Inferior parietal cortex (tissue), 1 donor: Measurements from ENCODE around the gene TEC.
A peak's percentile ranks its signal among the peaks of the same experiment; 100 is the strongest.
"Not testable (repeated sequence)": the region's sequence is repeated elsewhere in the genome, so short reads cannot be mapped to it uniquely, and the experiment has no call there.

Source experiments
- DNase-seq: peaks from one replicate; pipeline ENCODE4 v3.0.0-alpha.2; 2016; ENCODE audit errors: extremely low spot score

Gene TEC

DNA sequence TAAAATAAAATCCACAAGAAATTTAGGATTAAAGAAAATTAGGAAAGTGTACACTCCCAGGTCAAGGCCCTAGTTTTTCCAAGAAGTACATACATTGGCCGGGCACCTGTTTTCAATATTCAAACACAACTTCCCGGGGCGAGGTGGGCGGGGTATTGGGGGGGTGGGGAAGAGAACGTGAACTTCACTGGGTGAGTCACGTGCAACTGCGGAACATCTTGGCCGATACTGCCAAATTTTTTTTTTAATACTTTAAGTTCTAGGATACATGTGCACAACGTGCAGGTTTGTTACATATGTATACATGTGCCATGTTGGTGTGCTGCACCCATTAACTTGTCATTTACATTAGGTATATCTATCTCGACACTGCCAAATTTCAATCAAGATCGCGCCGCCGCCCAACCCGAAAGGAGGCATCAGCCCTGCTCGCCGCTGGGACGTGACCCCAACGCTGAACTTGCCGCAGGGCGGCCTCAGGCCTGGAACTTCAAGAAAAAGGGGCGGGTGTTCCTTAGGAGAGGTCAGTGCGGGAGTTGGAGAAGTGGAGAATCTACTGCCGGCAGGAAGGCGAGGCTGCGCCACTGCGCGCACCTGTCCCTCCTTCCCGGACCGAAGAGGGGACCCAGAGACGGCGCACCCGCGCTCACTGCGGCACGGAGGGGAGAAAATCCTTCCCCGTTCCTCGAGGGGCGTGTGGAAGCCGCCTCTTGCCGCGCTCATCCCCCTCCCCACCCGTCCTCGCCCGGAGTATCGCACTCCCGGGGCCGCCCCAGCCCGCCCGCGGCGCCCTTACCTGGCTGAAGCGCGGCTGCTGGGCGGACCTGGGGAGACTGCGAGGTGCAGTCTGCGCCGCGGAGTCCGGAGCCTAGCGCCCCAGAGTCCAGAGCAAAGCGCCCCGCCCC is at the start of gene TEC:
Gene TEC, minus strand, starts transcription at position 883 of the 905 bp plus-strand sequence. CDS start 41,224 bp downstream, outside the sequence.
- DNase-seq: no peak

DNA sequence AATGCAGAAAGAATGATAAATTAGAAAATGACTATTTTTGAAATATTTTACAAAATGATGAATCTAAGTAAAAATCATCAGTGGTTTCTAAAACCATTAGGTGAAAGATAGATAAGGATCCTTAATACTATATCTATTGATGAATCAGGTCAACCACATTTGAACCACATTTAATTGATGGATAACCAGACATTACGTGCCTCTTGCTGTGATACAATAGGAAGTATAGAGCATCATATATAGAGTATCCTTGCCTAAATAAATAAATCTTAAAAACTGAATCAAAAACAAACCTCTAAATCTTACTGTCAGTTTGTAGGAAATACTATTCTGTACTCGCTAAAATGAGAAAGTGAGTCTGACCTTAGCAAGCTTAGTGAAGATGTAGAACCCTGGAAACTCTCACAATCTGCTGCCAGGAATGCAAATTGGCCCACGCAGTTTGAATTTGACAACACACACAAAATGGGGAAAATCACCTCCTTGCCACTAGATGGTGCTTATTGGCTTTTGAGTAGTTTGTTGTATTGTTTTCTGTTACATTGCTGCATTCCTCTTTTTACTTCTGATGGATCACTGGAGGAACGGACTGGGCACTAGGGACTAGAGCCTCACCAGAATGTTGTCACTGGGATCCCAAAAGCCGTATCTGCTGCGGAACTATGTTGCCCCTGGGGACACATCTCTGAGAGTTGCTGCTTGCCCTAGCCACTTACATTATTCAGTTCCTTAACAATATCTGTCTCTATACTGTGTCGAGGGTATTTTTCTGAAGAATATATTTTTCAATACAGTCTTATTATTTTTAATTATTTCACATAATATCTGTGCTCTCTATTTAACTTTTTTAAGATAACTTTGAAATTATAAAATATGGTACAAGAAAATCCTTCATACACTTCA is 46.3 kb upstream of the TEC start:
- peak; percentile 36 for DNase-seq

- DNase-seq: not testable (repeated sequence)
These were observed 45.1 kb upstream of the TEC start for GRCh38 chr4:48314746-48315145.

- DNase-seq: no peak
These were observed 42.3 kb upstream of the TEC start for GRCh38 chr4:48311896-48312295.

GRCh38 chr4:48308901-48309300 is 39.3 kb upstream of the TEC start:
- DNase-seq: peak; percentile 16

- no peak for DNase-seq
These were observed 37.9 kb upstream of the TEC start for GRCh38 chr4:48307528-48307927.

DNA sequence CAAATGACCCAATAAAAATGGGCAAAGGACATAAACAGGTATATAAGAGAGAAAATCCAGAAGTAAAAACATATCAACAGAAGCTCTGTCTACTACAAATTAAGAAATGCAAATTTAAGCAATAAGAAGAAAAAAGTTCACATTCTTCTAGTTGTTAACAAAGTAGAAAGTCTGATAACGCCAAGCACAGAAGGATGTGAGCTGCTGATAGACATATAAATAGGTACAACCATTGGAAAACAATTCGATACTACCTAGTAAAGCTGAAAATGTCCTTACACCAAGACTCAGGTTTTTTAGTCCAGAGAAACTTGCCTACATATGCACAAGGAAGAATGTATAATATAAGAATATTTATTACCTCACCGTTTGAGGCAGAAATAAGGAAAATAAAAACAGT is 35.9 kb upstream of the TEC start:
- DNase-seq: no peak

DNA sequence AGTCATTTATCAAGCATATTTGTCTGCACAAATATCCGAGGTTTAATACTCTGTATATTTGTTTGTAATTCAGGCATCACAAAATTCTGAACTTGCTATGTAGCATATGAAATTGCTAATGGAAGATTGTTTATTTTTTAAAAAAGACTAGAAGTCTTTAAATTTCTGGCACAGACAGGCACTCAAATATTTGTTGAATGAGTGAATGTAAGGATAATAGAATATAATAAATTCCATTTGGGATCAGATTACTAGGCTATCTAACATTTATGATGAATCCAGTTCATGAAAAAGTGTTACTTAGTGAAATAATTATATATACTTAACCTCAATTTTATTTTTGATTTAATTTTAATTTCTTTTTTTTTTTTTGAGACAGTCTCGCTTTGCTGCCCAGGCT is 30.4 kb upstream of the TEC start:
- DNase-seq: no peak

DNA sequence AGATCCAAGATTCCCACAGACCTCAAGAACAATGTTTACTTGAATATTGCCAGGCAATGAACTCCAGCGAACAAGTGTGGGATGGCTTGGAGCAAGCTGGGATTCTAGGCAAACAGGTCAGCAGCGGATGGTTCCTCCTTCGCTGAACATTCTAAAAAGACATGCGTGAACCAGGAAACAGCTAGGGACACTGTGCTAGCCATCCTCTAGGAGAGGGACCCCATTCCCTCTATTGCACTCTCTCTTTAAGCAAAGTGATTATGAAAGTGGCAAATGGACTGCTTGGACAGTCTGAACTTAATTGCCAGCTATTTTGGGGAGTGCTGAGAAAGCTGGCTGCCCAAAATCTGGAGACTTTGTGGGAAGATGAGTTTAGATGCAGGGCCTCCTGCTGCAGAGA is 29.9 kb upstream of the TEC start:
- no peak for DNase-seq

DNA sequence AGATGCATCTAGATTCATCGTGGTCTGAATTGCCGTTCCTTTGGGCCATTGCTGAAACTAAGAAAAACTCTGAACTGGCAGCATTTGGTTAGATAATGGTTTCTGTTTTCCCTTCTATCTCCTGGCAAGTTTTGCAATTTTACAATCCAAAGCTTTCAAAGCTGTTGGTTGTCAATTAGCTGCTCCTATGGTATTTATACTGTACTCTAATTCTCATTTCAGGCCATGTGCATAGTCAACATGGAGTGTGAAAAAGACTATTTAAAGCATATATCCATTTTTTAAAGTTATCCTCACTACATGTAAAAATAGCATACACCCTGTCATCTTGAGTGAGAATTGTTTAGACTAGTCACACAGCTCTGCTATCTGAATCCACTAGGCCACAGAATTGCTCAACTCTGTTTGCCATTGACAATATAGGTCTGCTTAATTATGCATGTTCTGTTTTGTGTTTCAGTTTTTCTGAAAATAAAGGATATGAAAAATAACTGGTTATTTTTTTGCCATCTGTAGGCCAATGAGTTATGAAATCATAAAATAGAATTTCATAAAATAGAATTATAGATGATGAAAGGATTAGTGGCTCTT is 27.7 kb upstream of the TEC start:
- no peak for DNase-seq

DNA sequence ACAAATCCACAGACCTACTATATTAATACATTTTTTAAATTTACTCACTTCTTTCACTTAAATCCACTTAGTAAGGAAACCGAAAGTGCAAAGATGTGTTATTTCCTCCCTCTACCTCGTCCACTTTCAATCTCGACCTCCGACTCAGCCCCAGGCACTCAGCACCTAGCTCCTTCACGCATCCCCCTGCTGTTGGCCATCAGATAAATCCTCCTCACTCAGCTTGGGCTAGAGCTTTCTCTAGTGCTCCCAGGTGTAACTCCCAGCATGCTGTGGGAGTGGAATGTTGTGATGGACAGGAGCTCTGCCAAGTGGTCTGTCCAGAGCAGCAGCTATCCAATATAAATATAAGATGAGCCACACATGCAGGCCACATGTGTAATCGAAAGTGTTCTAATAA is 26.7 kb upstream of the TEC start:
- no peak for DNase-seq

GRCh38 chr4:48295116-48295515 is 25.5 kb upstream of the TEC start:
- no peak for DNase-seq

GRCh38 chr4:48292218-48292790 is 22.7 kb upstream of the TEC start:
- DNase-seq: not testable (repeated sequence)

- DNase-seq: no peak
These were observed 20.6 kb upstream of the TEC start for GRCh38 chr4:48290146-48290772.

GRCh38 chr4:48286060-48286459 is 16.4 kb upstream of the TEC start:
- DNase-seq: not testable (repeated sequence)

GRCh38 chr4:48285640-48286039 is 16.0 kb upstream of the TEC start:
- not testable (repeated sequence) for DNase-seq

- DNase-seq: no peak
These were observed 6.0 kb upstream of the TEC start for GRCh38 chr4:48275686-48276085.

- DNase-seq: no peak
These were observed 5.6 kb upstream of the TEC start for GRCh38 chr4:48275247-48275646.

DNA sequence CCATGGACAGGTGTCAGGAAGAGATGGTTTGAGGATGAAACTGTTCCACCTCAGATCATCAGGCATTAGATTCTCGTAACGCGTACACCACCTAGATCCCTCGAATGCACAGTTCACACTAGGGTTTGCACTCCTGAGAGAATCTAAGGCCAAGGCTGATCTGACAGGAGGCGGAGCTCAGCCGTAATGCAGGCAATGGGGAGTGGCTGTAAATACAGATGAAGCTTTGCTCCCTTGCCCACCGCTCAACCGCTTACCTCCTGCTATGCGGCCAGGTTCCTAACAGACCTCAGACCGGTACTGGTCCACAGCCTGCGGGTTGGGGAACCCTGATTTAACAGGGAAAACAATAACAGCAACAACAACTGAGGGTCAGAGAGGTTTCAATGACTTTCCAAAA is 2.0 kb upstream of the TEC start:
- no peak for DNase-seq

DNA sequence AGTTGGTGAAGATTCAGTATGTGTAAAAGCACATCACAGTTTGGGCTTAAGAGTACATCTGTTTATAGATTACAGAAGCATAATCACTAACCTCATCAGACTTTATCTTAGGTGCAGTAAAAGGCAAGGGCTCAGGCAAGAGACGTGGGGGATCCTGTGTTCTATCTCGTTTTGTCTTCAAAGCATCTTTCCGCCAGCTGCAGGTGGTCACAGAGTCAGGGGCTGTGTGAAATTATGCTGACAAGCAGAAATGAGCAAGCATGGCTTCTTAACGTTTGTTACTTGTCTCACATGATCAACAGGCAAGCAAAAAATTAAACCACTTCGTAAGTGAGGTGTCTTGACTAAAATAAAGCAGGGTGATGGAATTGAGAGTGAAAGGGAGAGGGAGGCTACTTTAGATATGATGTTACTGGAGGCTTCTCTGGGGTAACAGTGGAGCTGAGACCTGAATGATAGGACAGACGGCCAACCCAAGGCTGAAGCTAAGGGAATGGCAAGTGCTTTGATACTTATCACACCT is 1.4 kb upstream of the TEC start:
- no peak for DNase-seq

- no peak for DNase-seq
These were observed 872 bp upstream of the TEC start for GRCh38 chr4:48270523-48270897.
